Cardiac fibroblast (primary cell): ENCODE data around the gene TMCC3.
"Not testable (repeated sequence)": the region's sequence is repeated elsewhere in the genome, so short reads cannot be mapped to it uniquely, and the experiment has no call there.

Experiments
- DNase-seq, 2 donors: peaks; one replicate each; pipeline versions ENCODE4 v3.0.0 to v3.0.0-alpha.2; 2010; ENCODE audit warnings: low read depth in 2 of 2
- H3K4me3 ChIP-seq, 2 donors: replicated peaks in 1 of 2; 1 replicate in 1 of 2; 2 replicates in 1 of 2; pipeline ENCODE4 v1.5.1; 2011; ENCODE audit warnings: low read depth in 2 of 2, low read length in 2 of 2, mild to moderate bottlenecking in 2 of 2, moderate library complexity in 1 of 2
- TF ChIP-seq, protein P1 (sequence below): IDR thresholded peaks from one replicate; pipeline ENCODE4 v1.5.1; 2011; ENCODE audit warnings: low read depth, mild to moderate bottlenecking, low read length, inconsistent platforms

Gene TMCC3

DNA sequence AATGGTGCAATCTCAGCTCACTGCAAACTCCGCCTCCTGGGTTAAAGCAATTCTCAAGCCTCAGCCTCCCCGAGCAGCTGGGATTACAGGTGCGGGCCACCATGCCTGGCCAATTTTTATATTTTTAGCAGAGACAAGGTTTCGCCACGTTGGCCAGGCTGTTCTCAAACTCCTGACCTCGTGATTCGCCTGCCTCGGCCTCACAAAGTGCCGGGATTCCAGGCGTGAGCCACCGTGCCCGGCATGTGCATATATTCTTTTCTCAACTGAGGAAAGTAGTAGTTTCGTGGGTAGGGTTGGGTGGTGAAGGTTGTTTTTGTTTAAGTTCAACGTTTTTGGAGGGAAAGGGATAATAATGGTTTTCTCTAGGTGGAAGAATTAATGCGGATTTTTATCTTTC, 96.5 kb downstream of the TMCC3 start:
- TF ChIP-seq, protein P1, sequence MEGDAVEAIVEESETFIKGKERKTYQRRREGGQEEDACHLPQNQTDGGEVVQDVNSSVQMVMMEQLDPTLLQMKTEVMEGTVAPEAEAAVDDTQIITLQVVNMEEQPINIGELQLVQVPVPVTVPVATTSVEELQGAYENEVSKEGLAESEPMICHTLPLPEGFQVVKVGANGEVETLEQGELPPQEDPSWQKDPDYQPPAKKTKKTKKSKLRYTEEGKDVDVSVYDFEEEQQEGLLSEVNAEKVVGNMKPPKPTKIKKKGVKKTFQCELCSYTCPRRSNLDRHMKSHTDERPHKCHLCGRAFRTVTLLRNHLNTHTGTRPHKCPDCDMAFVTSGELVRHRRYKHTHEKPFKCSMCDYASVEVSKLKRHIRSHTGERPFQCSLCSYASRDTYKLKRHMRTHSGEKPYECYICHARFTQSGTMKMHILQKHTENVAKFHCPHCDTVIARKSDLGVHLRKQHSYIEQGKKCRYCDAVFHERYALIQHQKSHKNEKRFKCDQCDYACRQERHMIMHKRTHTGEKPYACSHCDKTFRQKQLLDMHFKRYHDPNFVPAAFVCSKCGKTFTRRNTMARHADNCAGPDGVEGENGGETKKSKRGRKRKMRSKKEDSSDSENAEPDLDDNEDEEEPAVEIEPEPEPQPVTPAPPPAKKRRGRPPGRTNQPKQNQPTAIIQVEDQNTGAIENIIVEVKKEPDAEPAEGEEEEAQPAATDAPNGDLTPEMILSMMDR = no peak
- no peak for DNase-seq
- no peak overlapping the region for H3K4me3 ChIP-seq

DNA sequence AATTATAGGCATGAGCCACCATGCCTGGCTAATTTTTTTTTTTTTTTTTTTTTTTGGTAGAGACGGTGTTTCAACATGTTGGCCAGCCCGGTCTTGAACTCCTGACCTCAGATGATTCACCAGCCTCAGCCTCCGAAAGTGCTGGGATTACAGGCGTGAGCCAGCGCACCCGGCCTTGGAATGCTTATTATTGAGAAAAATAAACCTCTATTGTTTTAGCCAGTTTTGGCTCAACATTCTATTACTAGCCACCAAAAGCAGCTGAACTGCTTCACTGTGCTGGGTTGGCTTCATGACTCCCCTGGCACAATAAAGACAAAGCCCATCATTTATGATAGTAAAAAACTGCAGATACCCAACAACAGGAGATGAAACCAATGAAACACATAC, 97.2 kb downstream of the TMCC3 start:
- TF ChIP-seq, protein P1 = no peak
- peak; percentile 85 to 96 for DNase-seq
- no peak overlapping the region for H3K4me3 ChIP-seq

DNA sequence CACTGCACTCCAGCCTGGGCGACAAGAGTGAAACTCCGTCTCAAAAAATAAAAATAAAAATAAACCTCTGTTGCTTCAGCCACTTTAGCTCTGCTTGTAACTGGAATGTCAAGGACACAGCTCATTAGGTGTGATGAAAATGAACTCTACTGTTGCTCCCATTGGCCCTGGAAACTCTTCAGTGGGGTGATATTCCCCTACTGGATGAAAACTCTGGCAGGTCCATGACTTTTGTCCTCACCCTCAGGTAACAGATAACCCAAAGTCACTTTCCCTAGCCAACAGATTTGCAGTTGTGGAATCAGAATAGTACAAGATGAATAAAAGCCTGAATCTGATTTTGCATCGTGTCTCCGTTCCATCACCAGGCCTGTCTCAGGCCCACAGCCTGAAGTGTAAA, 98.5 kb downstream of the TMCC3 start:
- DNase-seq = no peak
- H3K4me3 ChIP-seq = no peak overlapping the region
- TF ChIP-seq, protein P1 = no peak

DNA sequence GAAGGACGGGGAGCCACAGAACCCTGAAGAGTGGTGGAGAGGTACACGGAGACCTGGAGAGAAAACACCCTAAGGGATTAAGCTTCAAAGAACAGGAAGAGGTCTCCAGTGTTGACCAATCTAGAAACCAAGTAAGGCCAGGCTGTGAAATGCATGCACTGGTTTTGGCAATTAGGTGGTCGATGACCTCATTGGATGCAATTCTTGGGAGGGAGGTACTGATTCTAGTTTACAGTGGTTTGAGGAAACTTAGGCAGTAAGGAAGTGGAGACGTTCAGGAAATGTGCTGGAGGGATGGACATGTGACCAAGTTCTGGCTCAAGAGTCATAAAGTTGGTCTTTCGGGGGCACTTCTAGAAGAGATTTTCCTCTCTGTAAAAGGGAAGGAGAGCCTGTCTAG, 99.4 kb downstream of the TMCC3 start:
- no peak overlapping the region for H3K4me3 ChIP-seq
- peak in 1 of 2 donors; percentile 22 for DNase-seq
- TF ChIP-seq, protein P1 = no peak

DNA sequence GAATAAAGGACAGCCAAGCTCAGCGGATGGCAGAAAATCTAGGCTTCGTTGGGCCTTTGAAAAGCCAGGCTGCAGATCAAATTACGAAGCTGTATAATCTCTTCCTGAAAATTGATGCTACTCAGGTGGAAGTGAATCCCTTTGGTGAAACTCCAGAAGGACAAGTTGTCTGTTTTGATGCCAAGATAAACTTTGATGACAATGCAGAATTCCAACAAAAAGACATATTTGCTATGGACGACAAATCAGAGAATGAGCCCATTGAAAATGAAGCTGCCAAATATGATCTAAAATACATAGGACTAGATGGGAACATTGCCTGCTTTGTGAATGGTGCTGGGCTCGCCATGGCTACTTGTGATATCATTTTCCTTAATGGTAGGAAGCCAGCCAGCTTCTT, 101.5 kb downstream of the TMCC3 start:
- not testable (repeated sequence) for DNase-seq, H3K4me3 ChIP-seq

DNA sequence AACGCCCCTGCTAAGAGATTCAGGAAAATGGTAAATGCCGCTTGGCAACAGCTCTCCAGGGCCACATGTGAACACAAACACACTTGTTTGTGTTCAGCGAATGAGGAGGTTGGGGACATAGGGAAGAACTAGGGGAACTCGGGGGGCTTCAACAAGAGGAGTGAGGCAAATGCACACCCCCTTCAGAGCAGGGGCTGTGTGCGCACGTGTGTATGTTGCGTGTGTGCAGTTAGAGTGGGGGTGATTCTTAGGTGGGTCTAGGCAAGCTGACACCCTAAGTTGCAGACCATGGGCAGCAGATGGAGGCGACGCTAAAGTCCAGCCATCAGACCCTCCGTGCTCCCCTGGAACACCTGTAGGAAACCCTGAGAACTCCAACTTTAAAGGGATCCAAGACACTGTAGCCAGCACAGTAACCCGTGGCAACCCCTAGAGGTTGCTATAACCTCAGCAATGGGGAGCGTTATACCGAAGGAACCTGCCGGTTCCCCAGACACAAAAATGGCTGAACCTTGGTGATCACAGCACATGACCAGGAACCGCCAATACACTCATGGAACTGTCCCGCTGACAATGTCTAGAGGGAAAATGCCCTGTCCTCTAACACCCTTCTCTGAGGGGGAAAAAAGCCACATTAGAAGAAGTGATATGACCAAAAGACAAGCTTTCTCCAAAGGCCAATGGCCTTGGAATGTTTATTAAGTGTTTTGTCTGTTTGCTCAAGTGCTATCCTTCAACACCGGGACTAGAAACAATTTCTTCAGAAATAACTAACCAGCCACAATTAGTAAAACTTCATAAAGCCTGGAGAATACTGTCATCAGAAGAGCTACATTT, 104.2 kb downstream of the TMCC3 start:
- DNase-seq = peak; percentile 80 to 85
- no peak overlapping the region for H3K4me3 ChIP-seq
- TF ChIP-seq, protein P1 = peak; percentile 86

DNA sequence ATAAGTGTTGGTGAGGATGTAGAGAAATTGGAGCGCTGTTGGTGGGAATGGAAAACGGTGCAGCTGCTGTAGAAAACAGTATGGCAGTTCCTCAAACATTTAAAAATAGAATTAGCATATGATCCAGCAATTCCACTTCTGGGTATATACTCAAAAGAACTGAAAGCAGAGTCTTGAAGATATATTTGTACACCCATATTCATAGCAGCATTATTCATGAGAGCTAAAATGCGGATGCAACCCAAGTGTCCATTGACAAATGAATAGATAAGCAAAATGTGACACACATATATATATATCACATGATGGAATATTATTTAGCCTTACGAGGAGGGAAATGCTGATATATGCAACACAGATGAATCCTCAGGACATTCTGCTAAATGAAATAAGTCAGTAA, 106.0 kb downstream of the TMCC3 start:
- H3K4me3 ChIP-seq = no peak overlapping the region
- no peak for DNase-seq
- TF ChIP-seq, protein P1 = no peak
